IPS-15b (cell line): ENCODE measurements around the gene ADD1.

Experiments used
- H3K27me3 ChIP-seq: one replicate; pipeline ENCODE4 v1.6.1; 2013; ENCODE audit warnings: low read length; ENCODE audit not compliant: control insufficient read depth, insufficient read depth
- H3K36me3 ChIP-seq: one replicate; pipeline ENCODE4 v1.6.1; 2013; ENCODE audit warnings: low read length; ENCODE audit not compliant: control insufficient read depth, insufficient read depth
- H3K4me1 ChIP-seq: one replicate; pipeline ENCODE4 v1.6.1; 2013; ENCODE audit warnings: mild to moderate bottlenecking, low read length; ENCODE audit not compliant: control insufficient read depth, insufficient read depth
- H3K4me3 ChIP-seq: one replicate; pipeline ENCODE4 v1.5.1; 2013; ENCODE audit warnings: low read depth, low read length
- H3K9ac ChIP-seq: one replicate; pipeline ENCODE4 v1.6.1; 2013; ENCODE audit warnings: low read depth, mild to moderate bottlenecking, low read length
- H3K9me3 ChIP-seq: one replicate; pipeline ENCODE4 v1.6.1; 2013; ENCODE audit warnings: mild to moderate bottlenecking, low read length; ENCODE audit not compliant: control insufficient read depth, insufficient read depth

Gene ADD1

DNA sequence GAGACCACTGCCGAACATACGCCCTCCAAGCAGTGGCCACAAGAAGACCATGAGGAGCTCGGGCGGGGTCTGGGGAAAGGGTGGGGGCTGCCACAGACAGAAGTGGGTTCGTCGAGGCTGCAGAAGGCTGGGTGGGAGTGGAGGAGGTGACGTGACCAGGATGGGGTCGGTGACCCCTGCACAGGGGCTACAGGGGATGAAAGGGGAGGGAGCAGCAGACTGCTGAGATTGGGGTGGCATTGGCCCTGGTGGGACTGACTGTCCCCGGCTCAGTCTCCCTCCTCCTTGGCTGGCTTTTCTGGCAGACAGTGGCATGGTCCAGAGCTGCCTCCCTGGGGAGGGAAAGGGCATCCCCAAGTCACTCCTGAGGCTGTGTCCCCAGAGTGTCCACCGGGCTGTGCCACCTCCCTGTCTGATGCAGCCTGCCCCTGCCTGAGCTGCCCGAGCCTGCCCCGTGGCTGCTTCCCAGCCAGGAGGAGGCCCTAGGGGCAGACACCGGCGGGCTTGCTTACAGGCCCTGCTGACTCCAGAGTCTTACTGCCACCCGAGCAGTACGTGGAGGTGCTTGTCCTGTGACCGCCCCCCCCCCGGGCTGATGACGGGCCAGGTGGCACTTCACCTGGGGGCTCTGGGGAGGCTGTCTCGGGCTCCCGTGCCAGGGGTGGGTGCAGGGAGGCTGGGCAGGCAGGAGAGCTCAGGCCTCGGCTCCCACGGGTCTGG, 43.5 kb upstream of the ADD1 start:
- no peaks in the 10 kb centered on the region for H3K4me1 ChIP-seq
- H3K9ac ChIP-seq = peak overlapping the region; percentile 60

DNA sequence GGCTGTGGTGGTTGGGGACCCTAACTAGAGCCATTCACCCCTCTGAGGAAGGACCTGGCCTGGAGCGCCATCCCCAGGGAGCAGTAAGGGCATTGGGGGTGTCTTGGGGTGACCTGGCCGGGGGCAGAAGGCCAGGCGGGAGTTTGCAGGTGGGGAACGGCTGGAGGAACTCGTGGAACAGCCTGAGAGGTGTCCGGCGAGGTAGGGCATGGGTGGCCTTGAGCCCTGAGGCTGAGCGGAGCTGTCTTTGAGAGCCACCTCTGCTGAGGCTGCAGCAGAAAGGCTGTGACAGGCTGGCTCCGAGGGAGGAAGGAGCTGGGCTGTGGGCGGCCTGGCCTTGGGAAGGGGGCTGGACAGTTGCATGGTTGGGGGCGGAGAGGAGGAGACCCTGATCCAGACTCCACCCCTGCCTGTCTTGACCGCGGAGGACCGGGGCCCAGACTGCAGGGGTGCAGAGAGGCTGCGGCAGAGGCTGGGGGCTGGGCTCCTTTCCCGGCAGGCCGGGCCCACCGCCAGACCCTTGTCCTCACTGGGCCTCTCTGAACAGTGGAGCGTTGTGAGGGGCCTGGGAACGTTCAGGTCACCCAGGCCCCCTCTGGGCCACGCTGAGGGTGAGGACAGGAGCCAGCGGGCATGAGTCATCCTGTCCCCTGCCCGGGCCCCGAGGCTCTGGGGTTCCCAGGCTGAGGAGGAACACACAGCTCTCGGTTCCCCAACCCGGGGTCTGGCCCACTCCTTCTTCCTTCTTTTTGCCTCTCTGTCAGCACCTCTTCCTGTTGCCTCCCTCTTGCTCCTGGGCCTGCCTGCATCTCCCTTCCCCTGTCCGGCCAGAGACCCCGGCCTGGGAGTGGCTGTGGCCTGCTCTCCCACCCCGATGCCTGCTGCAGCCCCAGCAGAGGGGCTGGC, 42.7 kb upstream of the ADD1 start:
- no peaks in the 10 kb centered on the region for H3K36me3 ChIP-seq
- peak overlapping the region; percentile 60 for H3K9ac ChIP-seq
- no peaks in the 10 kb centered on the region for H3K27me3 ChIP-seq
- no peaks in the 10 kb centered on the region for H3K4me1 ChIP-seq
- no peaks in the 10 kb centered on the region for H3K9me3 ChIP-seq
- H3K4me3 ChIP-seq = no peak overlapping the region

More for the DNA sequence above, 43.5 kb upstream of the ADD1 start:
- no peaks in the 10 kb centered on the region for H3K36me3 ChIP-seq
- H3K27me3 ChIP-seq = no peaks in the 10 kb centered on the region
- H3K9me3 ChIP-seq = no peaks in the 10 kb centered on the region
- H3K4me3 ChIP-seq = no peak overlapping the region

DNA sequence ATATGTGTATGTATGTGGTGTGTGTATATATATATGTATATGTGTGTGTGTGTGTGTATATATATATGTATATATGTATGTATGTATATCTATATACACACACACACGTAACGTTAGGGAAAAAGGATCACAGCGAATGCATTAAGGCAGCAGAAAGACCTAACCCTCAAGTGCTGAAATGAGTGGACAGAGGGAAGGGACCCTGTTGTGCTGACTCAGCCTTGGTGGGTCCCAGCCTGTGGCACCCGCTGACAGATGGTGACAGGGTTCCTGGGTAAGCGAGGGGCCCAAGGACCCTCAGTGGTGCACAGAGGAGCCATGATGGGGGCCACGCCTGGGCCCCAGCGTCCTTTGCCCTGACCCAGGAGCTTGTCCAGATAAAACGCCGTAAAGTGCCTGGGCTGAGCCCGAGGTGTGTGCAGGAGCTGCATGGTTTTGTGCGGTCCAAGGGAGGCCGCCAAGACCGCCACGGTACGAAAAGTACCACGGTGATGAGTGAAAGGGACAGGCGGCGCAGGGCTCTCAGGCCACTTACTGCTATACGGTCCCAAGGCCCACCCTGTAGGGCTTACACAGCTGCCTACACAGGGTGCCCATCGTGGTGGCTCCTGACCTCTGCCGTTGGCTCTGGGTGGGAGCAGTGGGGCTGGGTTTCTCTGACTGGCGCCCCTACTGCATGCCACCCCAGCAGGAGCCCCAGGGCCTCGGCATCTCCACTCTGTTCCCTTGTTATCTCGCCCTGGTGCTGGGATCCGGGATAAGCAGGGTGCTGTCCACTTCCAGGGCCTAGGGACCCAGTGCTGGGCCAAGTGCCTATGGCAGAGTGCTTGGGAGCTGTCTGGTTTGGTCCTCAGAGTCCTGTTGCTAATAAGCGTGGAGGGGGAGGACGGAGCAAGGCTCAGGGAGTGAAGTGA, 40.8 kb upstream of the ADD1 start:
- H3K4me1 ChIP-seq = no peaks in the 10 kb centered on the region
- H3K4me3 ChIP-seq = no peak overlapping the region
- H3K36me3 ChIP-seq = no peaks in the 10 kb centered on the region
- H3K9me3 ChIP-seq = no peaks in the 10 kb centered on the region
- H3K9ac ChIP-seq = no peak overlapping the region
- H3K27me3 ChIP-seq = no peaks in the 10 kb centered on the region

DNA sequence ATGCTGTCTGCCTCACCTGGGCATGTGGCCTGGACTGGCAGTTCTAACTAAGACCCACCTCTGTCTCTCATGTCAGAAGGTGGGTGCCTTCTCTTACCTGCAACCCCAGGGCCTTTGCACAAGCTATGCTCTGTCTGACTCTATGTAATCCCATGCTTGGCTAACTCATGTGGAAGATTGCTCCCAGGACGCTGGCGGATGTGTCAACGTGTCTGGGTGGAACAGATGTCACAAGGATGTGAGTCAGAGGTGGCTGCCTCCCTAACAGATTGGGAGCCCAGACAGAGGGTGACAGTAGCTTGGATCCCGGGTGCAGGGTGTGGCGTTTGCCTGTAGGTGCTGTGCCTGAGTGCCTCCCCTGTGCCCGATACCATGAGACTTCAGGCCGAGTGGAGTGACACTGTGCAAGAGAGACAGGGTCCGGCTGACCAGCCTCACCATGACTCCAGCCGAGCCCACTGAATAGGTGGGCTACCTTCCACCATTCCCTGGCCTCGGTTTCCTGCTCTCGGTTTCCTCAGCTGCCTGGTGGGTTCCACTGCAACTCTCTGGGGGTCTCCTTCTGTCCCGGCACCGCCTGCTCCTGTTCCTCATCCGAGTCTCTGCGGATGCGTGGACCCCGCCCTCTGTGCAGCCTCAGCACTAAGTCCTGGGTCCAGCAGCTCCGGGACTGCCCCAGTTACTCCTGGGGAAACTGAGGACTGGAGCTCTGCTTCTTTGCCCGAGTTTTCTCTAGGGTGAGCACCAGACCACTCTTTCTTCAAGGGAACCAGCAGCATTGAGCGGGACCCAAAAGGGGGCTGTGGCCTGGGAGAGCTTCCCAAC, 39.8 kb upstream of the ADD1 start:
- Histone ChIP-seq H3K9ac (no peak overlapping the region), H3K9me3 (no peaks in the 10 kb centered on the region), H3K4me3 (no peak overlapping the region), H3K36me3 (no peaks in the 10 kb centered on the region), H3K4me1 (no peaks in the 10 kb centered on the region), H3K27me3 (no peaks in the 10 kb centered on the region)

DNA sequence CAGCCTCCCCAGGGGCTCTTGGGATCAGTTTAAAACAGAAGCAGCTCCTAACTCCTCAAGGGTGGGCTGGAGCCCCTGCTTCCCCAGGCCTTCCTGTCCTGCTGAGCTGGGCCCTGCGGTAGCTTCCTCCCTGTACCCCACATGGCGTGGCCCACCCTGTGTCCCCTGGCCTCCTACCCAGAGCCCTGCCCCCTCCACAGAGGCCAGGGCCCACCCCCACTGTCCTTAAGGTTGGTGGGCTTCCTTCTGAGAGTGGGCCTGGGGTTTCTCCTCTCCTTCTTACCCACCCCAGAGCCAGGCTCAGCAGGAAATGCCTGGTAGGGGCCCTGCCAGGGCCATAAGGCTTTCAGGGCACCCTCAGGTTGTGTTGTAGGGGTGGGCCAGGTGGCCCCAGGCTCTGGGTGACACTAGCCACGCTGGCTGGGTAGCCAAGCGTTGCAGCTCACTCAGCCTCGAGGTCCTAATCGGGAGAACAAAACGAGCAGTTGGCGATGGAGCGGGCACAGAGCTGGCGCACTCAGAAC, 39.1 kb upstream of the ADD1 start:
- no peaks in the 10 kb centered on the region for H3K9me3 ChIP-seq
- H3K27me3 ChIP-seq = no peaks in the 10 kb centered on the region
- H3K4me1 ChIP-seq = no peaks in the 10 kb centered on the region
- H3K36me3 ChIP-seq = no peaks in the 10 kb centered on the region
- no peak overlapping the region for H3K4me3 ChIP-seq
- H3K9ac ChIP-seq = no peak overlapping the region

DNA sequence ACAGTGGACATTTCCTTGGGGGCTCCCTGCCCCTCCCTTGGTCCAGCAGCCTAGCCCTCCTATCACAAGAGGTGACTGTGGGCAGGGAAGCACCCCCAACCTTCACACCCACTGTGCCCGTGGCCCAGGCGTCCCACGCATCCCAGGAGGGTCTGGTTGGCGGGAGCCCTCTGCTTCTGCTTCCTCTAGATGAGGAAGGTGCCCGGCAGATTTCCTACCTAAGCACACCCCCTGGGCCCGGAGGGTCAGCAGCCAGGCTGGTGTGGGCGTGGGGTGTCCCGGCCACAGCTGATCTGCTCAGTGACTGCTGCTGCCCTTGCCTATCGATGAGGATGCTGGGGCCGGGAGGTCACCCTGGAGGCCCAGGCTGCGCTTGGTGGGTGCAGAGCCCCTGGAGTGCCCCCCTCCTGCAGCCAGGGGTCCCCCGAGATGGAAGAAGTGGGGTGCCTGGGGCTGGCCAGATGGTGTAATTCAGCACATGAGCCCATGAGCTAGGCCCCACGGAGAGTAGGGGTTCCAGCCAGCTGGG, 38.6 kb upstream of the ADD1 start:
- no peaks in the 10 kb centered on the region for H3K27me3 ChIP-seq
- H3K9ac ChIP-seq = no peak overlapping the region
- no peaks in the 10 kb centered on the region for H3K9me3 ChIP-seq
- H3K36me3 ChIP-seq = no peaks in the 10 kb centered on the region
- H3K4me1 ChIP-seq = no peaks in the 10 kb centered on the region
- no peak overlapping the region for H3K4me3 ChIP-seq

DNA sequence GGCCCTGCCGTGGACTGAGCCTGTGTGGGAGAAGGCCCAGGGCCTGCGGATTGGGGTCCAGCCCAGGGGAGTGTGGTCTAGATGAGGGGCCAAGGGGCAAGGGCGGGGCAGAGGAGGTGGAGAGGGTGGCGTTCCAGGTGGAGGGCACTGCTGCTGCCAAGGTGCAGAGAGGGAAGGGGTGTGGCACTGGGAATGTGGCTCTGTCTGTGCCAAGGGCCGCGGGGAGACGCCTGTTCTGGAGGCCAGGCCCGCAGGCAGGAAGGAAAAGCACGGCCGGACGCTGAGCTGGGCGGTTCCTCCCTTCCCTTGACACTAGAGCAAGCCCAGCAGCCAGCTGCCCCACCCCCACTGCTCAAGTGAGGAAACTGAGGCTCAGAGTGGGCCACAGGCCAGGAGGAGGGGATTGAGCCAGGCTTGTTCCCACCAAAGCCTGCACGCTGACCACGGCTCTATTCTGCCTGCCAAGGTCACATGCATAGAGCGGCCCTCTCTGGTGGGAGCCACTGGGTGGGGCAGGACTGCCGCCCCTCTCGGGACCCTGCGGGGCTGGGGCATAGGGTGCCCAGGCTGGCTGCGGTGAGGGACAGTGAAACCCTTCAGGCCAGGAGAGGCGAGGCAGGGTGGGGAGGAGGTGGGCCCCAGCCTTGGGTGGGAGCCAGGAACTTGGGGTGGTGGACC, 37.8 kb upstream of the ADD1 start:
- Histone ChIP-seq H3K4me1 (no peaks in the 10 kb centered on the region), H3K4me3 (no peak overlapping the region), H3K27me3 (no peaks in the 10 kb centered on the region), H3K9me3 (no peaks in the 10 kb centered on the region), H3K9ac (no peak overlapping the region), H3K36me3 (no peaks in the 10 kb centered on the region)

DNA sequence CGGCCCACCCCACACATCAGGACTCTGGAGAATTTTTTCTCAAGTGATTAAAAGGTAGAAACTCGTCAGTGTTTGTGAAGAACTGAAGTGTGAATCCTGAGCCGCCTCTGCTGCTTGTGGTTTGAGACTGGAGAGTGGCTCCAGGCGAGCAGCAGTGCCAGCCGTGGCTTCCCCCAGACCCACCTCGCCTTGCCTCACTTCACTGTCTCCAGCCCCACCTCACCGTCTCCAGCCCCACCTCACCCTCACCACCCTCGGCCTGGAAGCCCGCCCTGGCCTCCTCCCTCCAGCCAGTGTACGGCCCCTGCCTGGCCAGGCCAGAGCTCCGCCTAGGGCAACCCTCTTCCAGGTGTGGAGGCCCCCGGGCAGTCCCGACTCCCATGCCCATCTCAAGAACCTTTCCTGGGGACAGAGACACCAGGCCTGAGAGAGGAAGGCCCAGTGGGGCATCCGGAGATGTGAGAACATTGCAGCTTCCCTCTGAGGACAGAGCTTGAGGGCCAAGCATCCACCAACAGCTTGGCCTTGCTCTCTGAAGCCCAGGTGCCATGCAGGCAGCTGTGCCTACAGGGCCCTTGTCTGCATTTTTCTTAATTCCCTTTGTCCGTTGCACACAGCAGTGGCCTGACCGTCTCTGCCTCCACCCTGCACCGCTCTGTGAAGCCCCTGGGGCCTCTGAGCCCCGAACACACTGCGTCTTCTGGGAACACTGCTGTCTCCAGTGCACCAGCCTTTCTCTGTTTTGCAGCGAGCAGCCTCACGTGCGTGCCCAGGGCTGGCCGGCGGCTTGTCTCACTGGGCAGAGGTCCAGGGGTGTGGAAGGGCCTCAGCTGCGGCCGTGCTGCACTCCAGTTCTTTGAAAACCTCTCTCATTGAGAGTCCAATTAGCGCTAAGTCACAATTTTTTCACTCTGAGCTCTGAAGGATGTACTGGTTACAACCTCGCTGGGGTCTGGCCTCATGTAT, 37.0 kb upstream of the ADD1 start:
- Histone ChIP-seq H3K9ac (no peak overlapping the region), H3K4me1 (no peaks in the 10 kb centered on the region), H3K4me3 (no peak overlapping the region), H3K27me3 (no peaks in the 10 kb centered on the region), H3K9me3 (no peaks in the 10 kb centered on the region), H3K36me3 (no peaks in the 10 kb centered on the region)

DNA sequence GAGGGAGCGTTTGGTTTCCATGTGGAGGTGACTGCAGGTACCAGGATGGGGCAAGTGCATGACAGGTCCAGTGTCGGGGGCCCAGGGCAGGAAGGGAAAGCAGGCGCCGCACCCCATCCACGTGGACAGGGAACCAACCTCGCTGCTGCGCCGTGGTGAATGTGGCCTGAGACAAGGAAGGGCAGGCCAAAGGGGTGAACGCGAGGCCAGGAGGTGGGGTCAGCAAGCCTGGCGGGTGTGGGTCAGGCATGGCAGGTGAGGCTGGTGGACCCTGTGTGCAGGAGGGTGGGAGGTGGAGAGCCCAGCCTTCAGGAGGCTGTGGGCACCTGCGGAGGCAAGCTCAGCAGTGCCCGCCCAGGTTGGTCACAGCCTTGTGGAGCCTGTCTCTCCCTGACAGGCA, 36.1 kb upstream of the ADD1 start:
- no peaks in the 10 kb centered on the region for H3K4me1 ChIP-seq
- no peaks in the 10 kb centered on the region for H3K27me3 ChIP-seq
- no peaks in the 10 kb centered on the region for H3K9me3 ChIP-seq
- no peak overlapping the region for H3K9ac ChIP-seq
- no peaks in the 10 kb centered on the region for H3K36me3 ChIP-seq
- H3K4me3 ChIP-seq = no peak overlapping the region
